Measurements from ENCODE around the gene CFAP46. TPM values are rescaled to one million over a fixed set of nuclear protein-coding genes. Genes with fewer than 3 reads are reported as not detected.

CFAP46 gene
- polyA plus RNA-seq, 1 donor from 2014 or later = 2.6 TPM

DNA sequence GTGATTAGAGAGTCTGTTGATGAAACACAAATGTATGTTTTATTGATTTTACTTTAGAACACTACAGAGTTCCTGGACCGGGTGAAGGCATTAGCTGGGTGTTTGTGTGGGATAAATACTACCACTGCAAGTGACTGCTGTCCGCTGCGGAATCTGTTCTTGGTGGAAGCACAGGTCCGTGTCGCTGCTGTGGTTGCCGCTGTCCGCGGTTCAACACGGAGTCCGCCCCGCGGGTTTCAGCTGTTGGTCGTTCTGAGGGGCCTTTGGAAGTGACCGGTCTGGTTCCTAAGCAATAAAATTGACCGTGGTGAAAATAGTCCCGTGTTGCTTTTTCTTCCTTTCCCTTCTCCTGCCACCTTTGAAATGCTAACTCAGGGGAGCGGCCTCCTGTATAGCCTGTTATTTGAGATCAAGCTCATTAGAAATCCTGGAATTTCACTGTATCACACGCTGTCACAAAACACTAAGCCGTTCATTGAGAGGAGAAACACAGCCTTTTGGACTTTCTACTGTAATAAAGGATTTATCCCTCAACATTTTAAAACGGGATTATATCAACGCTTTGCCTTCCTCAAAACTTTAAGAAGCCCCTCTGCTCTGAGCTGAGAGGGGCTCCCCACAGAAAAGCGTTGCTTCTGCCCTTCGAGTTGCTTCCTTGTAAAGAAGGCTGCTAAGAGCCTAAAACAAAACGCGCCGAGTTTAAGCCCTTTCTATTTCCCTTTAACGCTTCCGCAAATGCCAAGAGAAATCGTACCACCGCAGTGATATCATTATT is 159.0 kb downstream of the CFAP46 start:
- peaks cover 64% of the 10 kb centered on the region for H3K27me3 ChIP-seq (ENCODE audit: insufficient read depth, low read depth, low read length)
- H4K20me1 ChIP-seq (ENCODE audit: insufficient read depth) = no peaks in the 10 kb centered on the region
- H3K4me3 ChIP-seq (ENCODE audit: low read length) = no peak overlapping the region
- no peaks in the 10 kb centered on the region for H3F3A ChIP-seq (ENCODE audit: insufficient read depth, low read length, poor library complexity, severe bottlenecking)
- no peak overlapping the region for H3K4me2 ChIP-seq (ENCODE audit: low read length)
- H2AFZ ChIP-seq (ENCODE audit: low read depth, low read length) = no peak overlapping the region
- H3K9me3 ChIP-seq (ENCODE audit: low read length) = no peaks in the 10 kb centered on the region
- H3K79me2 ChIP-seq (replicated peaks; ENCODE audit: insufficient read depth, low read length) = no peaks in the 10 kb centered on the region
- H3K36me3 ChIP-seq (ENCODE audit: insufficient read depth, low read length) = no peaks in the 10 kb centered on the region
- no peaks in the 10 kb centered on the region for H3K9me2 ChIP-seq (ENCODE audit: insufficient read depth, low read length)
- no peak overlapping the region for H3K27ac ChIP-seq (ENCODE audit: low read length)
- TF ChIP-seq RAD21 (conservative IDR thresholded peaks at IDR 0.05) (no peak), POLR2AphosphoS5 (IDR thresholded peaks at IDR 0.05) (no peak), SMC3 (conservative IDR thresholded peaks at IDR 0.05; ENCODE audit: poor library complexity) (no peak), TAF1 (IDR thresholded peaks at IDR 0.05; ENCODE audit: low read depth) (no peak), EP300 (conservative IDR thresholded peaks at IDR 0.05; ENCODE audit: poor library complexity, severe bottlenecking) (no peak), MXI1 (conservative IDR thresholded peaks at IDR 0.05; ENCODE audit: poor library complexity, severe bottlenecking) (no peak)
- TF ChIP-seq, protein P1, sequence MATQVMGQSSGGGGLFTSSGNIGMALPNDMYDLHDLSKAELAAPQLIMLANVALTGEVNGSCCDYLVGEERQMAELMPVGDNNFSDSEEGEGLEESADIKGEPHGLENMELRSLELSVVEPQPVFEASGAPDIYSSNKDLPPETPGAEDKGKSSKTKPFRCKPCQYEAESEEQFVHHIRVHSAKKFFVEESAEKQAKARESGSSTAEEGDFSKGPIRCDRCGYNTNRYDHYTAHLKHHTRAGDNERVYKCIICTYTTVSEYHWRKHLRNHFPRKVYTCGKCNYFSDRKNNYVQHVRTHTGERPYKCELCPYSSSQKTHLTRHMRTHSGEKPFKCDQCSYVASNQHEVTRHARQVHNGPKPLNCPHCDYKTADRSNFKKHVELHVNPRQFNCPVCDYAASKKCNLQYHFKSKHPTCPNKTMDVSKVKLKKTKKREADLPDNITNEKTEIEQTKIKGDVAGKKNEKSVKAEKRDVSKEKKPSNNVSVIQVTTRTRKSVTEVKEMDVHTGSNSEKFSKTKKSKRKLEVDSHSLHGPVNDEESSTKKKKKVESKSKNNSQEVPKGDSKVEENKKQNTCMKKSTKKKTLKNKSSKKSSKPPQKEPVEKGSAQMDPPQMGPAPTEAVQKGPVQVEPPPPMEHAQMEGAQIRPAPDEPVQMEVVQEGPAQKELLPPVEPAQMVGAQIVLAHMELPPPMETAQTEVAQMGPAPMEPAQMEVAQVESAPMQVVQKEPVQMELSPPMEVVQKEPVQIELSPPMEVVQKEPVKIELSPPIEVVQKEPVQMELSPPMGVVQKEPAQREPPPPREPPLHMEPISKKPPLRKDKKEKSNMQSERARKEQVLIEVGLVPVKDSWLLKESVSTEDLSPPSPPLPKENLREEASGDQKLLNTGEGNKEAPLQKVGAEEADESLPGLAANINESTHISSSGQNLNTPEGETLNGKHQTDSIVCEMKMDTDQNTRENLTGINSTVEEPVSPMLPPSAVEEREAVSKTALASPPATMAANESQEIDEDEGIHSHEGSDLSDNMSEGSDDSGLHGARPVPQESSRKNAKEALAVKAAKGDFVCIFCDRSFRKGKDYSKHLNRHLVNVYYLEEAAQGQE (IDR thresholded peaks at IDR 0.05; ENCODE audit: borderline replicate concordance) = no peak
- TF ChIP-seq, protein P2, sequence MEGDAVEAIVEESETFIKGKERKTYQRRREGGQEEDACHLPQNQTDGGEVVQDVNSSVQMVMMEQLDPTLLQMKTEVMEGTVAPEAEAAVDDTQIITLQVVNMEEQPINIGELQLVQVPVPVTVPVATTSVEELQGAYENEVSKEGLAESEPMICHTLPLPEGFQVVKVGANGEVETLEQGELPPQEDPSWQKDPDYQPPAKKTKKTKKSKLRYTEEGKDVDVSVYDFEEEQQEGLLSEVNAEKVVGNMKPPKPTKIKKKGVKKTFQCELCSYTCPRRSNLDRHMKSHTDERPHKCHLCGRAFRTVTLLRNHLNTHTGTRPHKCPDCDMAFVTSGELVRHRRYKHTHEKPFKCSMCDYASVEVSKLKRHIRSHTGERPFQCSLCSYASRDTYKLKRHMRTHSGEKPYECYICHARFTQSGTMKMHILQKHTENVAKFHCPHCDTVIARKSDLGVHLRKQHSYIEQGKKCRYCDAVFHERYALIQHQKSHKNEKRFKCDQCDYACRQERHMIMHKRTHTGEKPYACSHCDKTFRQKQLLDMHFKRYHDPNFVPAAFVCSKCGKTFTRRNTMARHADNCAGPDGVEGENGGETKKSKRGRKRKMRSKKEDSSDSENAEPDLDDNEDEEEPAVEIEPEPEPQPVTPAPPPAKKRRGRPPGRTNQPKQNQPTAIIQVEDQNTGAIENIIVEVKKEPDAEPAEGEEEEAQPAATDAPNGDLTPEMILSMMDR (IDR thresholded peaks at IDR 0.05; ENCODE audit: poor library complexity, severe bottlenecking) = no peak
- no peak overlapping the region for H3K9ac ChIP-seq (ENCODE audit: low read length)

DNA sequence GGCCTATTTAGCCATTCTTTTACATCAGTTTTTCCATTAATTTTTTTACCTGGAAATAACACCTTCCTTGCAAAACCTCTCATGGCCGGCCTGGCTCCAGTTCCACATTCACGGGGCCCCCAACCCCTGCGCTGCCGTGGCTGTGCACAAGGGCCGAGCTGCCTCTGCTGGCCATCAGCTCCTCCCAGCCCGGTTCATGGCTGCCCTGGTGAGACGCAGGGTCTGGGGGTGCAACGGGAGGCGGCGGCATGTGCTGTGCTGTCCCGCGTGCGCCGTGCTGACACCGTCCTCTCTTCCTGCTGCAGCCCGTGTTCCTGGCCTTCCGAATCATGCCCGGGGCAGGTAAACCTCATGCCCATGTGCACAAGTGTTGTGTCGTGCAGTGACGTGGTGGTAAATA is 160.8 kb downstream of the CFAP46 start:
- no peak overlapping the region for H3K4me3 ChIP-seq (ENCODE audit: low read length)
- H3K27me3 ChIP-seq (ENCODE audit: insufficient read depth, low read depth, low read length) = peaks cover 47% of the 10 kb centered on the region
- H3K4me2 ChIP-seq (ENCODE audit: low read length) = no peak overlapping the region
- TF ChIP-seq MXI1 (conservative IDR thresholded peaks at IDR 0.05; ENCODE audit: poor library complexity, severe bottlenecking) (no peak), TAF1 (IDR thresholded peaks at IDR 0.05; ENCODE audit: low read depth) (no peak), EZH2 (IDR thresholded peaks at IDR 0.05; ENCODE audit: borderline replicate concordance, insufficient read depth, low read length, poor library complexity, severe bottlenecking) (no peak), RAD21 (conservative IDR thresholded peaks at IDR 0.05) (no peak), POLR2AphosphoS5 (IDR thresholded peaks at IDR 0.05) (no peak), EP300 (conservative IDR thresholded peaks at IDR 0.05; ENCODE audit: poor library complexity, severe bottlenecking) (no peak)
- TF ChIP-seq, protein P1 (IDR thresholded peaks at IDR 0.05; ENCODE audit: borderline replicate concordance) = no peak
- no peaks in the 10 kb centered on the region for H4K20me1 ChIP-seq (ENCODE audit: insufficient read depth)
- H3K9ac ChIP-seq (ENCODE audit: low read length) = no peak overlapping the region
- no peak overlapping the region for H2AFZ ChIP-seq (ENCODE audit: low read depth, low read length)
- H3K79me2 ChIP-seq (replicated peaks; ENCODE audit: insufficient read depth, low read length) = no peaks in the 10 kb centered on the region
- H3K36me3 ChIP-seq (ENCODE audit: insufficient read depth, low read length) = no peaks in the 10 kb centered on the region
- H3K9me2 ChIP-seq (ENCODE audit: insufficient read depth, low read length) = no peaks in the 10 kb centered on the region
- H3K9me3 ChIP-seq (ENCODE audit: low read length) = no peaks in the 10 kb centered on the region
- no peak overlapping the region for H3K27ac ChIP-seq (ENCODE audit: low read length)
- H3F3A ChIP-seq (ENCODE audit: insufficient read depth, low read length, poor library complexity, severe bottlenecking) = no peaks in the 10 kb centered on the region

All from neural cell (in vitro differentiated cells).